Measurements from ENCODE around the gene LBH.

DNA sequence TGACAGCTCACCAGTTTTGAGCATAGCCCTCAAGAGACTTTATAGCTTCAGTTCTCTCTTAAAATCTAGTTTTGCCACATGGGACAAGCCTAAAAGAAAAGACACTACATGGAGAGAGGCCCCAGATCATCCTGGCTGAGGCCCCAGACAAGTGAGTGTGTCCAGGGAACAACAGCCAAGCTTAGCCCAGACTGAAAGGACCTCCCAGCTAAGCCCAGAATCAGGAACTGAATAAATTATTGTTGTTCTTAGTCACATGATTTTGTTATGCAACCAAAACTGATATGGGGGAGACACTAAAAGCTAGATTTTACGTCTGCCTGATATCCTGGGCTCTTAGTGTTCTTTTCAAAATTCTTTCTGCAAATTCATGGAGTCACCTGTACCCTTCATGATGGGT lies 29.3 kb upstream of the LBH start:
- TF ChIP-seq, protein P1, sequence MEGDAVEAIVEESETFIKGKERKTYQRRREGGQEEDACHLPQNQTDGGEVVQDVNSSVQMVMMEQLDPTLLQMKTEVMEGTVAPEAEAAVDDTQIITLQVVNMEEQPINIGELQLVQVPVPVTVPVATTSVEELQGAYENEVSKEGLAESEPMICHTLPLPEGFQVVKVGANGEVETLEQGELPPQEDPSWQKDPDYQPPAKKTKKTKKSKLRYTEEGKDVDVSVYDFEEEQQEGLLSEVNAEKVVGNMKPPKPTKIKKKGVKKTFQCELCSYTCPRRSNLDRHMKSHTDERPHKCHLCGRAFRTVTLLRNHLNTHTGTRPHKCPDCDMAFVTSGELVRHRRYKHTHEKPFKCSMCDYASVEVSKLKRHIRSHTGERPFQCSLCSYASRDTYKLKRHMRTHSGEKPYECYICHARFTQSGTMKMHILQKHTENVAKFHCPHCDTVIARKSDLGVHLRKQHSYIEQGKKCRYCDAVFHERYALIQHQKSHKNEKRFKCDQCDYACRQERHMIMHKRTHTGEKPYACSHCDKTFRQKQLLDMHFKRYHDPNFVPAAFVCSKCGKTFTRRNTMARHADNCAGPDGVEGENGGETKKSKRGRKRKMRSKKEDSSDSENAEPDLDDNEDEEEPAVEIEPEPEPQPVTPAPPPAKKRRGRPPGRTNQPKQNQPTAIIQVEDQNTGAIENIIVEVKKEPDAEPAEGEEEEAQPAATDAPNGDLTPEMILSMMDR (IDR thresholded peaks at IDR 0.05), result no peak
- no peak for TF ChIP-seq POLR2A (IDR thresholded peaks at IDR 0.05)
